Endothelial cell of umbilical vein (primary cell): ENCODE data around the gene LMCD1. TPM values are rescaled to one million over a fixed set of nuclear protein-coding genes. Genes with fewer than 3 reads are reported as not detected.

Experiments used
- BruUV-seq: library from RNA; stranded (reverse); fragments of 400-500 nt; replicated peaks from 2 replicates; lab custom pipeline; 2021; lab: Mats Ljungman, UMichigan
- CTCF ChIA-PET: fragments of 300-600, 350-600 bp; sonication (Branson Sonifier 250); formaldehyde crosslinking; loops from one replicate; lab custom pipeline; 2021; ENCODE audit warnings: antibody characterized with exemption, inconsistent platforms; lab: Charles Lee
- POLR2A ChIA-PET: fragments of 300-600, 350-600 bp; sonication (Branson Sonifier 250); formaldehyde crosslinking; loops from one replicate; lab custom pipeline; 2021; ENCODE audit warnings: antibody characterized with exemption, inconsistent platforms; lab: Charles Lee
- DNase-seq: peaks from one replicate; pipeline ENCODE4 v3.0.0-alpha.2; 2011; ENCODE audit warnings: low read depth, low spot score
- FAIRE-seq: peaks from 2 replicates; lab custom pipeline; 2011; peaks lifted over from hg19 to GRCh38; lab: Jason Lieb, UNC
- H2AFZ ChIP-seq: 2 replicates; pipeline ENCODE4 v1.6.0; 2012; ENCODE audit warnings: low read depth, low read length, control low read depth, inconsistent platforms
- H3K27ac ChIP-seq: 2 replicates; pipeline ENCODE4 v1.5.1; 2011; ENCODE audit warnings: low read depth, mild to moderate bottlenecking, control low read depth, low read length, moderate library complexity; ENCODE audit not compliant: insufficient read depth
- H3K27me3 ChIP-seq, 2 experiments: 2 replicates each; pipeline versions ENCODE4 v1.6.0 to v1.6.1; 2011; ENCODE audit warnings: low read length in 2 of 2, mixed read lengths in 1 of 2; ENCODE audit not compliant: control insufficient read depth in 2 of 2, insufficient read depth in 2 of 2
- H3K36me3 ChIP-seq, 2 experiments: 2 replicates in 1 of 2; 3 replicates in 1 of 2; pipeline ENCODE4 v1.5.1; 2011; ENCODE audit warnings: low read length in 2 of 2, mild to moderate bottlenecking in 1 of 2, moderate library complexity in 1 of 2; ENCODE audit not compliant: control insufficient read depth in 2 of 2, insufficient read depth in 2 of 2; ENCODE audit errors: extremely low read depth in 1 of 2
- H3K4me1 ChIP-seq: 3 replicates; pipeline ENCODE4 v1.5.1; 2011; ENCODE audit warnings: mild to moderate bottlenecking, low read length; ENCODE audit not compliant: control insufficient read depth, insufficient read depth; ENCODE audit errors: extremely low read depth
- H3K4me2 ChIP-seq: 2 replicates; pipeline ENCODE4 v1.6.1; 2011; ENCODE audit warnings: low read length, control low read depth, mixed read lengths; ENCODE audit not compliant: insufficient read depth
- H3K4me3 ChIP-seq, 3 experiments: fragments of 200-600 bp in 1 of 3; sonication (generic), shearing (Covaris generic) in 1 of 3; replicated peaks in 1 of 3; 2 replicates each; pipeline ENCODE4 v1.5.1; 2011 to 2016; ENCODE audit warnings: control low read depth in 3 of 3, low read length in 3 of 3, mild to moderate bottlenecking in 2 of 3, inconsistent platforms in 1 of 3, low read depth in 1 of 3, moderate library complexity in 1 of 3; ENCODE audit not compliant: insufficient read depth in 1 of 3
- H3K79me2 ChIP-seq: 2 replicates; pipeline ENCODE4 v1.6.0; 2012; ENCODE audit warnings: low read length, inconsistent platforms; ENCODE audit not compliant: control insufficient read depth, insufficient read depth
- H3K9ac ChIP-seq: replicated peaks from 2 replicates; pipeline ENCODE3; 2011; ENCODE audit warnings: low read length, control low read depth; ENCODE audit not compliant: insufficient read depth; ENCODE audit errors: extremely low read depth
- H3K9me1 ChIP-seq: replicated peaks from 3 replicates; pipeline ENCODE4 v1.6.0; 2011; ENCODE audit warnings: mild to moderate bottlenecking, low read length; ENCODE audit not compliant: control insufficient read depth, insufficient read depth; ENCODE audit errors: extremely low read depth
- H3K9me3 ChIP-seq: replicated peaks from 2 replicates; pipeline ENCODE4 v1.5.1; 2012; ENCODE audit warnings: low read length, inconsistent platforms; ENCODE audit not compliant: control insufficient read depth, insufficient read depth
- H4K20me1 ChIP-seq: replicated peaks from 2 replicates; pipeline ENCODE3; 2011; ENCODE audit warnings: mild to moderate bottlenecking, low read length; ENCODE audit not compliant: control insufficient read depth, insufficient read depth; ENCODE audit errors: extremely low read depth
- CTCF ChIP-seq, 2 donors: IDR thresholded peaks; 1 replicate in 1 of 2; 2 replicates in 1 of 2; pipeline ENCODE4 v1.5.1; 2011; ENCODE audit warnings: low read length in 2 of 2, mild to moderate bottlenecking in 2 of 2, moderate library complexity in 2 of 2, control low read depth in 1 of 2, inconsistent platforms in 1 of 2, low read depth in 1 of 2; ENCODE audit not compliant: insufficient read depth in 1 of 2; ENCODE audit errors: extremely low read depth in 1 of 2
- EZH2 ChIP-seq: IDR thresholded peaks from 2 replicates; pipeline ENCODE4 v1.6.1; 2012; ENCODE audit warnings: borderline replicate concordance, low read depth, mild to moderate bottlenecking, moderate library complexity, low read length, inconsistent platforms; ENCODE audit not compliant: severe bottlenecking
- FOS ChIP-seq: IDR thresholded peaks from 2 replicates; pipeline ENCODE4 v1.6.1; 2011; ENCODE audit warnings: mild to moderate bottlenecking, low read length, moderate library complexity, borderline replicate concordance; ENCODE audit not compliant: insufficient read depth
- GATA2 ChIP-seq: IDR thresholded peaks from 2 replicates; pipeline ENCODE4 v1.7.0; 2011; ENCODE audit warnings: low read depth, mild to moderate bottlenecking, moderate library complexity, mixed read lengths, low read length; ENCODE audit not compliant: insufficient read length, insufficient read depth
- JUN ChIP-seq: IDR thresholded peaks from 2 replicates; pipeline ENCODE4 v1.6.1; 2011; ENCODE audit warnings: borderline replicate concordance, low read depth; ENCODE audit not compliant: insufficient read length, insufficient read depth
- MAX ChIP-seq: IDR thresholded peaks from 2 replicates; pipeline ENCODE4 v1.6.1; 2011; ENCODE audit not compliant: insufficient read depth, insufficient read length
- MYC ChIP-seq: IDR thresholded peaks from one replicate; pipeline ENCODE4 v1.6.1; 2011; ENCODE audit warnings: mild to moderate bottlenecking, low read depth, low read length
- POLR2A ChIP-seq: IDR thresholded peaks from 2 replicates; pipeline ENCODE4 v1.6.1; 2012; ENCODE audit warnings: low read depth, mild to moderate bottlenecking, control low read depth, low read length
- POLR2AphosphoS5 ChIP-seq: IDR thresholded peaks from 2 replicates; pipeline ENCODE4 v1.6.1; 2012; ENCODE audit warnings: low read depth, mild to moderate bottlenecking, control low read depth, low read length, moderate library complexity; ENCODE audit not compliant: insufficient read depth
- dilution Hi-C: fragments of 300-500 bp; cut with MboI; formaldehyde crosslinking; loops from one replicate; pipeline ENCODE4 v1.15.0; 2019; ENCODE audit warnings: low sequenced_read_pairs; ENCODE audit not compliant: extremely low pct_ligation_motif_present
- intact Hi-C: fragments of 100-400 bp; cut with micrococcal nuclease; formaldehyde crosslinking; loops from one replicate; pipeline ENCODE4 v1.10.0; 2022
- polyA plus RNA-seq, 4 experiments: library from polyadenylated mRNA; depleted of rRNA in 3 of 4; stranded (reverse) in 3 of 4; unstranded in 1 of 4; fragments of >200 nt; gene quantifications; 2 replicates each; pipeline versions ENCODE4 v1.2.1 to v1.2.3, GENCODE V29; 2011 to 2012; ENCODE audit warnings: missing spikeins in 1 of 4
- total RNA-seq: library from RNA; stranded (reverse); gene quantifications from 2 replicates; pipeline ENCODE4 v1.2.3, GENCODE V29; 2021

LMCD1 gene
- total and polyA plus RNA-seq, 2 donors (not counting 3 experiments of a cell fraction or from before 2014, with no cell fraction given): 7.6 to 14.5 TPM

GRCh38 chr3:8574670-8575322, 73.2 kb downstream of the LMCD1 start:
- TF ChIP-seq POLR2A (no peak), GATA2 (no peak), FOS (no peak), EZH2 (no peak), MYC (no peak), MAX (no peak), CTCF (IDR thresholded peaks at IDR 0.05; ENCODE audit: extremely low read depth in 1 of 2, insufficient read depth in 1 of 2, low read depth in 1 of 2, low read length in 2 of 2) (no peak), JUN (no peak), POLR2AphosphoS5 (no peak)
- CTCF ChIA-PET: interaction anchor here (1.0 kb wide), 1 partner anchor 133 kb away, joined by 3 read pairs; no protein-coding TSS in a partner anchor
- Histone ChIP-seq H3K27me3 (no peaks in the 10 kb centered on the region), H3K4me1 (peaks cover 14% of the 10 kb centered on the region), H3K4me2 (no peak overlapping the region), H4K20me1 (no peaks in the 10 kb centered on the region), H3K79me2 (no peaks in the 10 kb centered on the region), H3K36me3 (no peaks in the 10 kb centered on the region), H3K27ac (no peak overlapping the region), H3K9ac (no peak overlapping the region), H3K4me3 (no peak overlapping the region), H2AFZ (no peak overlapping the region), H3K9me1 (no peaks in the 10 kb centered on the region), H3K9me3 (no peaks in the 10 kb centered on the region)
- BruUV-seq: no TSS peak
- no peak for DNase-seq
- intact Hi-C loops: no loop called here
- POLR2A ChIA-PET: no interaction called here
- FAIRE-seq: no peak
- dilution Hi-C loops: no loop called here
